ENCODE data around the gene PLCD1. TPM values are rescaled to one million over a fixed set of nuclear protein-coding genes. Genes with fewer than 3 reads are reported as not detected.

Gene PLCD1
- total RNA-seq, 5 donors from 2014 or later (not counting 1 experiment from before 2014, with no cell fraction given) = 31.3 to 91.0 (median 75.7) TPM

DNA sequence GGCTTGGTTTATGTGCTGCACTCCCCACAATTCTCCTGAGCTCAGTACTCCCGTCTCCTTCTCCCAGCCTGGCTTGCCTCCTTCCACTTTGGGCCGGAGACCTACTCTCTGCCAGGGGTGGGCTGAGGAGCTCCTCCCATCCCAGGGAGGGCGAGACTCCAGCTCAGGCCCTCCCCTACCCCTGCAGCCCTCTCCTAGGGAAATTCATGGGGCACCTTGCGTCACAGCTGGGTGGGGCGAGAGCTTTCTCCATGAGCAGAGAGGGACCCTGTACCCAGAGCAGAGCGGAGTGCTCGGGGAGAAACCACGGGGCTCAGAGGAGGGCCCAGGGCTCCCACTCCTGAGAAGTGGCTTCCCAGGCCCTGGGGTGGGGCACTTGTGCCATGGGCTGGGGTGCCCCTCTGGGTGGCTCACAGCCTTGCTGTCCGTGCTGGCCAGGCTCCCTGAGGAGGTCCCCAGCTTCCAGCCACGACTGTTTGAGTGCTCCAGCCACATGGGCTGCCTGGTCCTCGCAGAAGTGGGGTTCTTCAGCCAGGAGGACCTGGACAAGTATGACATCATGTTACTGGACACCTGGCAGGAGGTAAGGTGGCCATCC lies 25.5 kb downstream of the PLCD1 start:
- Mint-ChIP-seq H3K27me3 (no peaks in the 10 kb centered on the region), H3K36me3 (peaks cover 18% of the 10 kb centered on the region)
- H3K27ac ChIP-seq (ENCODE audit: low read length) = no peak overlapping the region

DNA sequence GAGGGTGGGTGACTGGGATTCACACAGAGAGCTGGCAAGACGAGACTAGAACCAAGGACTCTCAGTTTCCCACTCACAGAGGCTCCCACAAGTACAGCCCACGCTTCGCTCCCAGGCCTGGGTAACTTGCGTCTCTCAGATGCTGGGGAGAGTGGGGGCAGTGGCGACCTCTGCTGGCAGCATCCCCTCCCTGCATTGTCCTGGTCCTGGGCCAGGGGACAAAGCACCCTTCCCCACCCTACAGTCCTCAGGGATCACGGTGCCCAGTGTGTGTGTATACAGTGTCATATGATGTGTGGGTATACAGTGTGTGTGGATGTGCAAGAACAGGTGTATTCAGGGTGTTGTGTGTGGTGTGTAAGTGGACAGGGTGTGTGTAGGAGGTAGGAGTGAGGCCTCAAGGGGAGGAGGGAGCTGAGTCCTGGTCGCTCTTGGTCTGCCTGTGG lies 26.0 kb downstream of the PLCD1 start:
- Histone ChIP-seq H3K4me1 (ENCODE audit: control insufficient read depth in 1 of 2, extremely low read depth in 1 of 2, insufficient read depth in 2 of 2, low read length in 2 of 2) (peaks cover 1 to 28% of the 10 kb centered on the region in 2 experiments), H3K27me3 (replicated peaks in 1 of 2; ENCODE audit: control insufficient read depth in 2 of 2, extremely low read depth in 1 of 2, insufficient read depth in 2 of 2, low read length in 1 of 2) (no peaks in the 10 kb centered on the region), H3K36me3 (ENCODE audit: control insufficient read depth in 2 of 2, extremely low read depth in 1 of 2, insufficient read depth in 1 of 2, low read length in 1 of 2) (peaks cover 21 to 68% of the 10 kb centered on the region in 2 donors), H3K4me3 (ENCODE audit: control insufficient read depth in 1 of 2, extremely low read depth in 1 of 2, low read length in 1 of 2) (no peak overlapping the region), H3K27ac (ENCODE audit: low read length) (no peak overlapping the region), H3K9me3 (no peaks in the 10 kb centered on the region)
- Mint-ChIP-seq H3K4me3 (no peak overlapping the region), H3K27ac (peak overlapping the region; percentile 48 to 77), H3K36me3 (peaks cover 18% of the 10 kb centered on the region), H3K4me1 (peaks cover 28 to 32% (median 28%) of the 10 kb centered on the region in 3 donors), H3K27me3 (no peaks in the 10 kb centered on the region), H3K9me3 (no peaks in the 10 kb centered on the region)
- no CpG with 5 or more reads among the region's 7 CpGs for WGBS (ENCODE audit: insufficient coverage)
- ChIA-PET CTCF (interaction anchor here (0.6 to 1.6 kb wide), 8 partner anchors 10 to 186 kb away, joined by 3 to 14 read pairs (median 4); no protein-coding TSS in a partner anchor), POLR2A (no interaction called here)
- peak; percentile 40 to 54 (median 43) for ATAC-seq (replicated peaks in 1 of 4)
- peak in 30 of 35 experiments; percentile 14 to 74 (median 53) for DNase-seq

More for the DNA sequence above, 25.5 kb downstream of the PLCD1 start:
- DNase-seq (no peak), ATAC-seq (replicated peaks in 1 of 4) (no peak)
- H3K36me3 ChIP-seq (ENCODE audit: control insufficient read depth in 2 of 2, extremely low read depth in 1 of 2, insufficient read depth in 1 of 2, low read length in 1 of 2) = peaks cover 21 to 73% of the 10 kb centered on the region in 2 donors
- H3K27me3 ChIP-seq (replicated peaks in 1 of 2; ENCODE audit: control insufficient read depth in 2 of 2, extremely low read depth in 1 of 2, insufficient read depth in 2 of 2, low read length in 1 of 2) = no peaks in the 10 kb centered on the region
- ChIA-PET POLR2A (no interaction called here), CTCF (interaction anchor here (0.6 to 1.6 kb wide), 8 partner anchors 9 to 185 kb away, joined by 3 to 14 read pairs (median 4); no protein-coding TSS in a partner anchor)
- no peaks in the 10 kb centered on the region for H3K9me3 ChIP-seq
- Mint-ChIP-seq H3K4me1 (peaks cover 24 to 28% (median 25%) of the 10 kb centered on the region in 3 donors), H3K9me3 (no peaks in the 10 kb centered on the region), H3K27ac (peak overlapping the region; percentile 77 to 81), H3K4me3 (no peak overlapping the region)
- 92% methylated on average over 7 of the region's 11 CpGs for WGBS (ENCODE audit: insufficient coverage)
- H3K4me1 ChIP-seq (ENCODE audit: control insufficient read depth in 1 of 2, extremely low read depth in 1 of 2, insufficient read depth in 2 of 2, low read length in 2 of 2) = peaks cover 0 to 23% of the 10 kb centered on the region in 2 experiments
- no peak overlapping the region for H3K4me3 ChIP-seq (ENCODE audit: control insufficient read depth in 1 of 2, extremely low read depth in 1 of 2, low read length in 1 of 2)

DNA sequence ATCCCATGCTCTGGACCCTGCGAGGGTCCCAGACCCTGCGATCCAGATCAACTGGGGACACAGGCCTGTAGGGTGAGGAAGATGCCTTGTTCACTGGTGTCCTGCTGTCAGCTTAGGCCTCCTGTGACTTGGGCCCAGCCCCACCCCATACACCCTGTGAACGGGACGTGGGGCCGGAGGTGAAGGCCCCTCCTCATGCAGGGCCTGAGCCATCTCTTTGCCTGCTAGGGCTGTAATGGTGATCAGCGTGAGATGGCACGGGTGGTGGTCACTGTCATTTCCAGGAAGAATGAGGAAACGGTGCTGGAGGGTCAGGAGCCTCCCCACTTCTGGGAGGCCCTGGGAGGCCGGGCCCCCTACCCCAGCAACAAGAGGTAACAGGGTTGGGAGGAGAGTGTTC lies 26.5 kb downstream of the PLCD1 start:
- H3K27me3 Mint-ChIP-seq = no peaks in the 10 kb centered on the region

DNA sequence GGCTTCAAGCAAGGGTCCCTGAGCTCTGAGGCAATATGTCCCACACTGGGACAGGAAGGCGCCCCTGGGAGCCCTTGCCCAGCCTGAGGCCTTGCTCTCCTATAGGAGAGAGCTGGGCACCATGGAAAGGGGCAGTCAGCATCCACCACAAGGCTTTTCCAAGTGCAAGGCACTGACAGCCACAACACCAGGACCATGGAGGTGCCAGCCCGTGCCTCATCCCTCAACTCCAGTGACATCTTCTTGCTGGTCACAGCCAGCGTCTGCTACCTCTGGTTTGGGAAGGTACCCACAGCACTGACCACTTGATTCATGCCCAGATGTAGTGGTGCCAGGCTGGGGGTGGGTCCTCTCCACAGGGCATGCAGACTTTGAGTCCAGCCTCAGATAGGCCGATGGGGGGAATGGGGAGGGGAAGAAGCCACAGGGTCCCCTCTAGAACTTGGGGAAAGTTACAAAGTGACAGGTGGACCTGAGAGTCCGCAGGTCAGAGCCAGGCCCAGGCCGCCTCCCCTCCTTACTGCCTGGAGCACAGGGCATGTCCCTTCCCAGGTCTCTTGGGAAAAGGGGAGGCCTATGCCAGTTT lies 27.1 kb downstream of the PLCD1 start:
- H3K27me3 Mint-ChIP-seq = no peaks in the 10 kb centered on the region
- ChIA-PET CTCF (interaction anchor here (0.6 to 1.3 kb wide), 3 partner anchors 9 to 28 kb away, joined by 3 to 6 read pairs (median 5); no protein-coding TSS in a partner anchor), POLR2A (no interaction called here)
- peaks cover 33 to 40% (median 34%) of the 10 kb centered on the region in 3 donors for H3K4me1 Mint-ChIP-seq
- peaks cover 18% of the 10 kb centered on the region for H3K36me3 Mint-ChIP-seq
- Histone ChIP-seq H3K4me3 (ENCODE audit: control insufficient read depth in 1 of 2, extremely low read depth in 1 of 2, low read length in 1 of 2) (no peak overlapping the region), H3K27ac (ENCODE audit: low read length) (no peak overlapping the region), H3K27me3 (replicated peaks in 1 of 2; ENCODE audit: control insufficient read depth in 2 of 2, extremely low read depth in 1 of 2, insufficient read depth in 2 of 2, low read length in 1 of 2) (no peaks in the 10 kb centered on the region), H3K4me1 (ENCODE audit: control insufficient read depth in 1 of 2, extremely low read depth in 1 of 2, insufficient read depth in 2 of 2, low read length in 2 of 2) (peaks cover 5 to 38% of the 10 kb centered on the region in 2 experiments), H3K9me3 (no peaks in the 10 kb centered on the region), H3K36me3 (ENCODE audit: control insufficient read depth in 2 of 2, extremely low read depth in 1 of 2, insufficient read depth in 1 of 2, low read length in 1 of 2) (peaks cover 24 to 58% of the 10 kb centered on the region in 2 donors)
- H3K9me3 Mint-ChIP-seq = no peaks in the 10 kb centered on the region
- H3K4me3 Mint-ChIP-seq = no peak overlapping the region
- DNase-seq (peak in 1 of 35 experiments; percentile 1), ATAC-seq (replicated peaks in 1 of 4) (no peak)
- 92% methylated on average over 2 of the region's 6 CpGs for WGBS (ENCODE audit: insufficient coverage)
- H3K27ac Mint-ChIP-seq = no peak overlapping the region

More for the DNA sequence above, 26.5 kb downstream of the PLCD1 start:
- H3K4me3 ChIP-seq (ENCODE audit: control insufficient read depth in 1 of 2, extremely low read depth in 1 of 2, low read length in 1 of 2) = no peak overlapping the region
- H3K9me3 ChIP-seq = no peaks in the 10 kb centered on the region
- Mint-ChIP-seq H3K4me1 (peaks cover 32 to 37% (median 33%) of the 10 kb centered on the region in 3 donors), H3K4me3 (no peak overlapping the region), H3K9me3 (no peaks in the 10 kb centered on the region), H3K36me3 (peaks cover 18% of the 10 kb centered on the region), H3K27ac (peak overlapping the region; percentile 48 to 77)
- POLR2A ChIA-PET = no interaction called here
- DNase-seq (no peak), ATAC-seq (replicated peaks in 1 of 4) (no peak)
- WGBS (ENCODE audit: insufficient coverage) = 100% methylated on average over 2 of the region's 9 CpGs
- H3K36me3 ChIP-seq (ENCODE audit: control insufficient read depth in 2 of 2, extremely low read depth in 1 of 2, insufficient read depth in 1 of 2, low read length in 1 of 2) = peaks cover 22 to 64% of the 10 kb centered on the region in 2 donors
- H3K4me1 ChIP-seq (ENCODE audit: control insufficient read depth in 1 of 2, extremely low read depth in 1 of 2, insufficient read depth in 2 of 2, low read length in 2 of 2) = peaks cover 5 to 32% of the 10 kb centered on the region in 2 experiments
- H3K27me3 ChIP-seq (replicated peaks in 1 of 2; ENCODE audit: control insufficient read depth in 2 of 2, extremely low read depth in 1 of 2, insufficient read depth in 2 of 2, low read length in 1 of 2) = no peaks in the 10 kb centered on the region
- CTCF ChIA-PET = interaction anchor here in 1 of 2 donors (1.6 kb wide), 1 partner anchor 30 kb away, joined by 14 read pairs; no protein-coding TSS in a partner anchor
- no peak overlapping the region for H3K27ac ChIP-seq (ENCODE audit: low read length)

GRCh38 chr3:38001456-38002081 lies 27.9 kb downstream of the PLCD1 start:
- WGBS (ENCODE audit: insufficient coverage) = 100% methylated on average over 3 of the region's 9 CpGs
- peaks cover 40 to 48% (median 40%) of the 10 kb centered on the region in 3 donors for H3K4me1 Mint-ChIP-seq
- H3K36me3 Mint-ChIP-seq = peaks cover 23% of the 10 kb centered on the region
- peaks cover 24 to 54% of the 10 kb centered on the region in 2 donors for H3K36me3 ChIP-seq (ENCODE audit: control insufficient read depth in 2 of 2, extremely low read depth in 1 of 2, insufficient read depth in 1 of 2, low read length in 1 of 2)
- no peak overlapping the region for H3K4me3 Mint-ChIP-seq
- DNase-seq = peak in 2 of 35 experiments; percentile 1 to 2
- ChIA-PET POLR2A (no interaction called here), CTCF (interaction anchor here (0.6 to 1.3 kb wide), 7 partner anchors 10 to 654 kb away, joined by 3 to 6 read pairs (median 3); no protein-coding TSS in a partner anchor)
- no peaks in the 10 kb centered on the region for H3K9me3 ChIP-seq
- no peak overlapping the region for H3K27ac Mint-ChIP-seq
- ATAC-seq (replicated peaks in 1 of 4) = no peak
- no peak overlapping the region for H3K4me3 ChIP-seq (ENCODE audit: control insufficient read depth in 1 of 2, extremely low read depth in 1 of 2, low read length in 1 of 2)
- H3K27me3 ChIP-seq (replicated peaks in 1 of 2; ENCODE audit: control insufficient read depth in 2 of 2, extremely low read depth in 1 of 2, insufficient read depth in 2 of 2, low read length in 1 of 2) = no peaks in the 10 kb centered on the region
- H3K27me3 Mint-ChIP-seq = no peaks in the 10 kb centered on the region
- H3K4me1 ChIP-seq (ENCODE audit: control insufficient read depth in 1 of 2, extremely low read depth in 1 of 2, insufficient read depth in 2 of 2, low read length in 2 of 2) = peaks cover 5 to 45% of the 10 kb centered on the region in 2 experiments
- no peaks in the 10 kb centered on the region for H3K9me3 Mint-ChIP-seq
- no peak overlapping the region for H3K27ac ChIP-seq (ENCODE audit: low read length)

DNA sequence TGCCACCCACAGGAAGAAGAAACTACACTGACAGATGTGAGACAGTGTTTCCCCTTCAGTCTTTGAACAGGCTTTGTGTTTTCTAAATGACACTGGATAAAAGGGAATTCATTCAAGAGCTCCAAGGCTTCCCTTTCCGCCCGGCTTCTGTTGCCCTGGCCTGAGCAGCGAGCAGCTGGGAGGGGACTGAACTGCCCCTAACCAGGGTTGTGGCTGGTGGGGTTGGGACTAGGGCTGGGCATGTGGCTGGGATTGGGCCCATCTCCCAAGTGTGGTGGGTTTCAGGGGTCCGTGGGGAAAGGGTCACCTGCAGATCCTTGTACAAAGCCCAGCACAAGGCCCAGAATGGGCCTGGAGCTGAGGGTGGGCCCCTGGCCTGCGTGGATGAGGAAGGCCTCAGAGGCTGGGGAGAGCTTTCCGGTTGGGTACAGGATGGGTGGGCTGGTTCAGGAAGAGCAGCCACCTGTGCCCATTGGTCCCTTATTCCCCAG lies 28.4 kb downstream of the PLCD1 start:
- Histone ChIP-seq H3K9me3 (no peaks in the 10 kb centered on the region), H3K4me1 (ENCODE audit: control insufficient read depth in 1 of 2, extremely low read depth in 1 of 2, insufficient read depth in 2 of 2, low read length in 2 of 2) (peaks cover 11 to 50% of the 10 kb centered on the region in 2 experiments), H3K4me3 (ENCODE audit: control insufficient read depth in 1 of 2, extremely low read depth in 1 of 2, low read length in 1 of 2) (no peak overlapping the region), H3K27me3 (replicated peaks in 1 of 2; ENCODE audit: control insufficient read depth in 2 of 2, extremely low read depth in 1 of 2, insufficient read depth in 2 of 2, low read length in 1 of 2) (no peaks in the 10 kb centered on the region), H3K27ac (ENCODE audit: low read length) (no peak overlapping the region), H3K36me3 (ENCODE audit: control insufficient read depth in 2 of 2, extremely low read depth in 1 of 2, insufficient read depth in 1 of 2, low read length in 1 of 2) (peaks cover 24 to 52% of the 10 kb centered on the region in 2 donors)
- peaks cover 46 to 54% (median 46%) of the 10 kb centered on the region in 3 donors for H3K4me1 Mint-ChIP-seq
- H3K27me3 Mint-ChIP-seq = no peaks in the 10 kb centered on the region
- H3K4me3 Mint-ChIP-seq = no peak overlapping the region
- WGBS (ENCODE audit: insufficient coverage) = 96% methylated on average over 6 of the region's 6 CpGs
- ChIA-PET CTCF (interaction anchor here (0.6 to 1.3 kb wide), 5 partner anchors 26 to 654 kb away, joined by 3 to 5 read pairs (median 3); no protein-coding TSS in a partner anchor), POLR2A (no interaction called here)
- ATAC-seq (replicated peaks in 1 of 4) = no peak
- H3K36me3 Mint-ChIP-seq = peaks cover 28% of the 10 kb centered on the region
- H3K27ac Mint-ChIP-seq = no peak overlapping the region
- no peak for DNase-seq
- H3K9me3 Mint-ChIP-seq = no peaks in the 10 kb centered on the region

Measured in T-cell (primary cell).